HL-60 (cell line): ENCODE data around the gene MYLK4.

Experiments
- DNase-seq, 2 experiments: peaks; one replicate each; pipeline ENCODE4 v3.0.0-alpha.2; 2010 to 2020; ENCODE audit warnings: low read depth in 1 of 2, low spot score in 1 of 2
- H3K27ac ChIP-seq: fragments of 250-450 bp; sonication (Bioruptor Pico); replicated peaks from 2 replicates; pipeline ENCODE4 v1.5.1; 2020; ENCODE audit warnings: mild to moderate bottlenecking, moderate library complexity
- H3K27me3 ChIP-seq: fragments of 250-450 bp; sonication (Bioruptor Pico); 2 replicates; pipeline ENCODE4 v1.5.1; 2021; ENCODE audit warnings: mild to moderate bottlenecking, moderate library complexity; ENCODE audit not compliant: insufficient read depth, poor library complexity, severe bottlenecking
- H3K4me3 ChIP-seq: replicated peaks from 2 replicates; pipeline ENCODE4 v1.5.1; 2011; ENCODE audit warnings: mild to moderate bottlenecking, control low read depth, low read length; ENCODE audit not compliant: insufficient read depth
- GABPA ChIP-seq: IDR thresholded peaks from 2 replicates; pipeline ENCODE4 v1.6.1; 2012; ENCODE audit warnings: low read depth
- POLR2AphosphoS5 ChIP-seq: IDR thresholded peaks from 2 replicates; pipeline ENCODE4 v1.6.1; 2012; ENCODE audit warnings: low read depth
- SPI1 ChIP-seq: IDR thresholded peaks from 2 replicates; pipeline ENCODE4 v1.6.1; 2012; ENCODE audit warnings: low read depth, mild to moderate bottlenecking, borderline replicate concordance
- TF ChIP-seq, protein P1 (sequence below): IDR thresholded peaks from 2 replicates; pipeline ENCODE4 v1.6.1; 2012; ENCODE audit warnings: low read depth; ENCODE audit not compliant: insufficient replicate concordance
- TF ChIP-seq, protein P2 (sequence below): IDR thresholded peaks from one replicate; pipeline ENCODE4 v1.5.1; 2011; ENCODE audit warnings: low read length, control low read depth, inconsistent platforms; ENCODE audit not compliant: insufficient read depth

The MYLK4 gene

GRCh38 chr6:2617729-2618128 is 133.0 kb downstream of the MYLK4 start:
- DNase-seq, result no peak
- TF ChIP-seq GABPA (no peak), SPI1 (no peak), POLR2AphosphoS5 (no peak)
- TF ChIP-seq, protein P1, sequence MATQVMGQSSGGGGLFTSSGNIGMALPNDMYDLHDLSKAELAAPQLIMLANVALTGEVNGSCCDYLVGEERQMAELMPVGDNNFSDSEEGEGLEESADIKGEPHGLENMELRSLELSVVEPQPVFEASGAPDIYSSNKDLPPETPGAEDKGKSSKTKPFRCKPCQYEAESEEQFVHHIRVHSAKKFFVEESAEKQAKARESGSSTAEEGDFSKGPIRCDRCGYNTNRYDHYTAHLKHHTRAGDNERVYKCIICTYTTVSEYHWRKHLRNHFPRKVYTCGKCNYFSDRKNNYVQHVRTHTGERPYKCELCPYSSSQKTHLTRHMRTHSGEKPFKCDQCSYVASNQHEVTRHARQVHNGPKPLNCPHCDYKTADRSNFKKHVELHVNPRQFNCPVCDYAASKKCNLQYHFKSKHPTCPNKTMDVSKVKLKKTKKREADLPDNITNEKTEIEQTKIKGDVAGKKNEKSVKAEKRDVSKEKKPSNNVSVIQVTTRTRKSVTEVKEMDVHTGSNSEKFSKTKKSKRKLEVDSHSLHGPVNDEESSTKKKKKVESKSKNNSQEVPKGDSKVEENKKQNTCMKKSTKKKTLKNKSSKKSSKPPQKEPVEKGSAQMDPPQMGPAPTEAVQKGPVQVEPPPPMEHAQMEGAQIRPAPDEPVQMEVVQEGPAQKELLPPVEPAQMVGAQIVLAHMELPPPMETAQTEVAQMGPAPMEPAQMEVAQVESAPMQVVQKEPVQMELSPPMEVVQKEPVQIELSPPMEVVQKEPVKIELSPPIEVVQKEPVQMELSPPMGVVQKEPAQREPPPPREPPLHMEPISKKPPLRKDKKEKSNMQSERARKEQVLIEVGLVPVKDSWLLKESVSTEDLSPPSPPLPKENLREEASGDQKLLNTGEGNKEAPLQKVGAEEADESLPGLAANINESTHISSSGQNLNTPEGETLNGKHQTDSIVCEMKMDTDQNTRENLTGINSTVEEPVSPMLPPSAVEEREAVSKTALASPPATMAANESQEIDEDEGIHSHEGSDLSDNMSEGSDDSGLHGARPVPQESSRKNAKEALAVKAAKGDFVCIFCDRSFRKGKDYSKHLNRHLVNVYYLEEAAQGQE, result no peak
- TF ChIP-seq, protein P2, sequence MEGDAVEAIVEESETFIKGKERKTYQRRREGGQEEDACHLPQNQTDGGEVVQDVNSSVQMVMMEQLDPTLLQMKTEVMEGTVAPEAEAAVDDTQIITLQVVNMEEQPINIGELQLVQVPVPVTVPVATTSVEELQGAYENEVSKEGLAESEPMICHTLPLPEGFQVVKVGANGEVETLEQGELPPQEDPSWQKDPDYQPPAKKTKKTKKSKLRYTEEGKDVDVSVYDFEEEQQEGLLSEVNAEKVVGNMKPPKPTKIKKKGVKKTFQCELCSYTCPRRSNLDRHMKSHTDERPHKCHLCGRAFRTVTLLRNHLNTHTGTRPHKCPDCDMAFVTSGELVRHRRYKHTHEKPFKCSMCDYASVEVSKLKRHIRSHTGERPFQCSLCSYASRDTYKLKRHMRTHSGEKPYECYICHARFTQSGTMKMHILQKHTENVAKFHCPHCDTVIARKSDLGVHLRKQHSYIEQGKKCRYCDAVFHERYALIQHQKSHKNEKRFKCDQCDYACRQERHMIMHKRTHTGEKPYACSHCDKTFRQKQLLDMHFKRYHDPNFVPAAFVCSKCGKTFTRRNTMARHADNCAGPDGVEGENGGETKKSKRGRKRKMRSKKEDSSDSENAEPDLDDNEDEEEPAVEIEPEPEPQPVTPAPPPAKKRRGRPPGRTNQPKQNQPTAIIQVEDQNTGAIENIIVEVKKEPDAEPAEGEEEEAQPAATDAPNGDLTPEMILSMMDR, result no peak
- Histone ChIP-seq H3K27ac (no peak overlapping the region), H3K27me3 (no peaks in the 10 kb centered on the region), H3K4me3 (no peak overlapping the region)

GRCh38 chr6:2616811-2617210 is 133.9 kb downstream of the MYLK4 start:
- Histone ChIP-seq H3K27me3 (no peaks in the 10 kb centered on the region), H3K27ac (no peak overlapping the region), H3K4me3 (no peak overlapping the region)
- no peak for DNase-seq
- TF ChIP-seq, protein P2, result no peak
- no peak for TF ChIP-seq SPI1

DNA sequence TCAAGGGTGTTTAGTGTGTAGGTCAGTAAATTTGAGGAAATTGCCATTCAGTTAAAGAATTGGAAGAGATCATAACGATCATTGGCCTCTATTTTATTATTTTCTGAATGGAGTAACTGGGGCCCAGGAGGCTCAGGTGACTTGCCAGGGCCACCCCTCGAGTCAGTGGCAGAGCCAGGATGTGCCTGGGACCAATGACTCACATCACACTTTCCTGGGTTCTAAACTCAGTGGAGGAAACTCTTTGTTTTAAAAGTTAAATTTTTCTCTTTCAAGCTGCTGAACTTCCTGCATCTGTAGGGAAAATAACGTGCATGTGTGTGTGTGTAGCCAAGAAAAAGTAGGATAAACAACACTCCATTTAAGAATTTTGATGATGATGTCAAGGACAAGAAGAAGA is 135.5 kb downstream of the MYLK4 start:
- no peak for DNase-seq
- no peak overlapping the region for H3K4me3 ChIP-seq
- no peaks in the 10 kb centered on the region for H3K27me3 ChIP-seq
- TF ChIP-seq POLR2AphosphoS5, result no peak
- TF ChIP-seq, protein P1, result no peak
- no peak for TF ChIP-seq GABPA
- TF ChIP-seq SPI1, result no peak
- TF ChIP-seq, protein P2, result no peak
- H3K27ac ChIP-seq, result no peak overlapping the region

GRCh38 chr6:2614846-2615245 is 135.9 kb downstream of the MYLK4 start:
- H3K4me3 ChIP-seq, result no peak overlapping the region
- DNase-seq, result no peak
- TF ChIP-seq POLR2AphosphoS5 (no peak), SPI1 (no peak), GABPA (no peak)
- TF ChIP-seq, protein P1, result no peak
- TF ChIP-seq, protein P2, result no peak
- H3K27me3 ChIP-seq, result no peaks in the 10 kb centered on the region
- H3K27ac ChIP-seq, result no peak overlapping the region
